ENCODE measurements around the gene DHRS11. TPM values are rescaled to one million over a fixed set of nuclear protein-coding genes. Genes with fewer than 3 reads are reported as not detected.

The DHRS11 gene
- total RNA-seq, 1 donor from 2014 or later = 7.1 TPM

DNA sequence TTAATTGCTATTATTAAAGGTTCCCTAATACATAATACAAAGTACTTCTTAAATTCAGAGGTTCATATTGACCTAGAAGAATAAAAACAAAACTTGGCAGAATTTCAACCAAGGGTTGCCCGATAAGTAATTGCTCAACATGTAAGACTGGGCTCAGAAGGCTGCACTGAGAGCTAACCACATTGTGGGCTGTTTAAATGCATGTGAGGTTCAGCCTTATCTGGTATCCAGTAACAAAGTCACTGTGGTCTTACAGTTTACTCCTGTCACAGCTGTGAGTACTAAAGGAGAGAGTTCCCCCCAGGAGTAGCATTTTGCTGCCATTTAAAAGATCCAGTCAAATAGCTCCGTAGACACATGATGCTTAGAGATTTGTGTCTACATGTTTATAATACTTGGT lies 1.6 kb upstream of the DHRS11 start:
- DNase-seq (ENCODE audit: low read depth) (peak; percentile 56), FAIRE-seq (no peak)
- peaks cover 48% of the 10 kb centered on the region for H4K20me1 ChIP-seq (ENCODE audit: insufficient read depth, low read length)
- H3K4me2 ChIP-seq (ENCODE audit: low read length) = no peak overlapping the region
- H3K4me1 ChIP-seq (ENCODE audit: insufficient read depth, low read length) = peaks cover 10% of the 10 kb centered on the region
- Mint-ChIP-seq H3K27ac (ENCODE audit: unreplicated experiment) (peak overlapping the region; percentile 27), H3K27me3 (ENCODE audit: low read depth, unreplicated experiment) (no peaks in the 10 kb centered on the region), H3K4me1 (ENCODE audit: low read depth, unreplicated experiment) (peaks cover 14% of the 10 kb centered on the region), H3K9me3 (ENCODE audit: unreplicated experiment) (no peaks in the 10 kb centered on the region), H3K4me3 (ENCODE audit: unreplicated experiment) (no peak overlapping the region), H3K36me3 (ENCODE audit: low read depth, unreplicated experiment) (peaks cover 12% of the 10 kb centered on the region)
- H3K36me3 ChIP-seq (ENCODE audit: insufficient read depth, low read length) = peaks cover 33% of the 10 kb centered on the region
- no peak overlapping the region for H2AFZ ChIP-seq (ENCODE audit: low read depth, low read length)
- no peaks in the 10 kb centered on the region for H3K27me3 ChIP-seq (ENCODE audit: insufficient read depth, low read length)
- H3K27ac ChIP-seq (ENCODE audit: low read depth, low read length) = no peak overlapping the region
- H3K79me2 ChIP-seq (ENCODE audit: insufficient read depth, low read length) = peaks cover 19% of the 10 kb centered on the region
- H3K9ac ChIP-seq (ENCODE audit: low read length) = no peak overlapping the region
- H3K9me3 ChIP-seq (ENCODE audit: insufficient read depth, low read depth, low read length) = no peaks in the 10 kb centered on the region
- TF ChIP-seq, protein P1, sequence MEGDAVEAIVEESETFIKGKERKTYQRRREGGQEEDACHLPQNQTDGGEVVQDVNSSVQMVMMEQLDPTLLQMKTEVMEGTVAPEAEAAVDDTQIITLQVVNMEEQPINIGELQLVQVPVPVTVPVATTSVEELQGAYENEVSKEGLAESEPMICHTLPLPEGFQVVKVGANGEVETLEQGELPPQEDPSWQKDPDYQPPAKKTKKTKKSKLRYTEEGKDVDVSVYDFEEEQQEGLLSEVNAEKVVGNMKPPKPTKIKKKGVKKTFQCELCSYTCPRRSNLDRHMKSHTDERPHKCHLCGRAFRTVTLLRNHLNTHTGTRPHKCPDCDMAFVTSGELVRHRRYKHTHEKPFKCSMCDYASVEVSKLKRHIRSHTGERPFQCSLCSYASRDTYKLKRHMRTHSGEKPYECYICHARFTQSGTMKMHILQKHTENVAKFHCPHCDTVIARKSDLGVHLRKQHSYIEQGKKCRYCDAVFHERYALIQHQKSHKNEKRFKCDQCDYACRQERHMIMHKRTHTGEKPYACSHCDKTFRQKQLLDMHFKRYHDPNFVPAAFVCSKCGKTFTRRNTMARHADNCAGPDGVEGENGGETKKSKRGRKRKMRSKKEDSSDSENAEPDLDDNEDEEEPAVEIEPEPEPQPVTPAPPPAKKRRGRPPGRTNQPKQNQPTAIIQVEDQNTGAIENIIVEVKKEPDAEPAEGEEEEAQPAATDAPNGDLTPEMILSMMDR (IDR thresholded peaks at IDR 0.05; ENCODE audit: insufficient read depth, low read depth, low read length) = no peak
- TF ChIP-seq EZH2 (IDR thresholded peaks at IDR 0.05; ENCODE audit: insufficient read depth, low read length) = no peak
- no peak overlapping the region for H3K4me3 ChIP-seq (ENCODE audit: insufficient read depth, low read depth, low read length)

GRCh38 chr17:36592316-36592715 lies 637 bp downstream of the DHRS11 start:
- Histone ChIP-seq H3K4me1 (ENCODE audit: insufficient read depth, low read length) (peaks cover 10% of the 10 kb centered on the region), H3K9me3 (ENCODE audit: insufficient read depth, low read depth, low read length) (no peaks in the 10 kb centered on the region), H3K4me3 (ENCODE audit: insufficient read depth, low read depth, low read length) (peak overlapping the region; percentile 64), H3K4me2 (ENCODE audit: low read length) (peak overlapping the region; percentile 90), H3K27ac (ENCODE audit: low read depth, low read length) (no peak overlapping the region), H3K79me2 (ENCODE audit: insufficient read depth, low read length) (peaks cover 20% of the 10 kb centered on the region), H3K36me3 (ENCODE audit: insufficient read depth, low read length) (peaks cover 16% of the 10 kb centered on the region), H3K27me3 (ENCODE audit: insufficient read depth, low read length) (no peaks in the 10 kb centered on the region), H3K9ac (ENCODE audit: low read length) (peak overlapping the region; percentile 82), H4K20me1 (ENCODE audit: insufficient read depth, low read length) (peaks cover 42% of the 10 kb centered on the region), H2AFZ (ENCODE audit: low read depth, low read length) (no peak overlapping the region)
- TF ChIP-seq EZH2 (IDR thresholded peaks at IDR 0.05; ENCODE audit: insufficient read depth, low read length) = no peak
- TF ChIP-seq, protein P1 (IDR thresholded peaks at IDR 0.05; ENCODE audit: insufficient read depth, low read depth, low read length) = no peak
- peak overlapping the region; percentile 85 for H3K4me3 Mint-ChIP-seq (ENCODE audit: unreplicated experiment)
- H3K27ac Mint-ChIP-seq (ENCODE audit: unreplicated experiment) = peak overlapping the region; percentile 80
- H3K4me1 Mint-ChIP-seq (ENCODE audit: low read depth, unreplicated experiment) = peaks cover 14% of the 10 kb centered on the region
- DNase-seq (ENCODE audit: low read depth) (no peak), FAIRE-seq (no peak)
- H3K9me3 Mint-ChIP-seq (ENCODE audit: unreplicated experiment) = no peaks in the 10 kb centered on the region
- H3K27me3 Mint-ChIP-seq (ENCODE audit: low read depth, unreplicated experiment) = no peaks in the 10 kb centered on the region
- H3K36me3 Mint-ChIP-seq (ENCODE audit: low read depth, unreplicated experiment) = peaks cover 5% of the 10 kb centered on the region

- H3K4me1 ChIP-seq (ENCODE audit: insufficient read depth, low read length) = peaks cover 10% of the 10 kb centered on the region
- H3K27me3 ChIP-seq (ENCODE audit: insufficient read depth, low read length) = no peaks in the 10 kb centered on the region
- H3K9me3 Mint-ChIP-seq (ENCODE audit: unreplicated experiment) = no peaks in the 10 kb centered on the region
- peaks cover 20% of the 10 kb centered on the region for H3K79me2 ChIP-seq (ENCODE audit: insufficient read depth, low read length)
- no peak for FAIRE-seq
- H3K4me3 ChIP-seq (ENCODE audit: insufficient read depth, low read depth, low read length) = peak overlapping the region; percentile 64
- H3K27me3 Mint-ChIP-seq (ENCODE audit: low read depth, unreplicated experiment) = no peaks in the 10 kb centered on the region
- no peak overlapping the region for H2AFZ ChIP-seq (ENCODE audit: low read depth, low read length)
- peak overlapping the region; percentile 90 for H3K4me2 ChIP-seq (ENCODE audit: low read length)
- no peak for DNase-seq (ENCODE audit: low read depth)
- TF ChIP-seq EZH2 (IDR thresholded peaks at IDR 0.05; ENCODE audit: insufficient read depth, low read length) = no peak
- TF ChIP-seq, protein P1 (IDR thresholded peaks at IDR 0.05; ENCODE audit: insufficient read depth, low read depth, low read length) = no peak
- H3K4me1 Mint-ChIP-seq (ENCODE audit: low read depth, unreplicated experiment) = peaks cover 14% of the 10 kb centered on the region
- H3K9me3 ChIP-seq (ENCODE audit: insufficient read depth, low read depth, low read length) = no peaks in the 10 kb centered on the region
- H3K36me3 ChIP-seq (ENCODE audit: insufficient read depth, low read length) = peaks cover 14% of the 10 kb centered on the region
- no peak overlapping the region for H3K27ac ChIP-seq (ENCODE audit: low read depth, low read length)
- H3K36me3 Mint-ChIP-seq (ENCODE audit: low read depth, unreplicated experiment) = peaks cover 7% of the 10 kb centered on the region
- H4K20me1 ChIP-seq (ENCODE audit: insufficient read depth, low read length) = peaks cover 42% of the 10 kb centered on the region
- peak overlapping the region; percentile 82 for H3K9ac ChIP-seq (ENCODE audit: low read length)
- H3K4me3 Mint-ChIP-seq (ENCODE audit: unreplicated experiment) = peak overlapping the region; percentile 85
- peak overlapping the region; percentile 80 for H3K27ac Mint-ChIP-seq (ENCODE audit: unreplicated experiment)
Observed at GRCh38 chr17:36592716-36593321, 1.1 kb downstream of the DHRS11 start.

Data from astrocyte (in vitro differentiated cells and primary cell).